NT2/D1 (cell line): ENCODE results near the gene SLAMF6.

Experiments used
- YY1 ChIP-seq: IDR thresholded peaks from 2 replicates; pipeline ENCODE4 v1.6.1; 2011; ENCODE audit not compliant: insufficient read length, insufficient read depth
- ZNF274 ChIP-seq: IDR thresholded peaks from 2 replicates; pipeline ENCODE4 v1.6.1; 2011; ENCODE audit warnings: mild to moderate bottlenecking, low read depth, low read length

GRCh38 chr1:160437432-160438316 is 85.4 kb downstream of the SLAMF6 start:
- TF ChIP-seq ZNF274 (no peak), YY1 (no peak)
